Fibroblast of lung (primary cell): ENCODE measurements around the gene PIP5K1C. TPM values are rescaled to one million over a fixed set of nuclear protein-coding genes. Genes with fewer than 3 reads are reported as not detected.
A peak's percentile ranks its signal among the peaks of the same experiment; 100 is the strongest.

Source experiments
- DNase-seq, 2 donors: peaks; one replicate each; pipeline versions ENCODE4 v3.0.0 to v3.0.0-alpha.2; 2010; ENCODE audit warnings: low read depth in 2 of 2
- H2AFZ ChIP-seq: 2 replicates; pipeline ENCODE4 v1.5.1; 2012; ENCODE audit warnings: low read length, control low read depth, inconsistent platforms
- H3K27ac ChIP-seq: 2 replicates; pipeline ENCODE4 v1.5.1; 2011; ENCODE audit warnings: low read length, control low read depth; ENCODE audit not compliant: insufficient read depth
- H3K27me3 ChIP-seq: 2 replicates; pipeline ENCODE4 v1.5.1; 2011; ENCODE audit warnings: mild to moderate bottlenecking, low read length; ENCODE audit not compliant: control insufficient read depth, insufficient read depth
- H3K36me3 ChIP-seq: 2 replicates; pipeline ENCODE4 v1.5.1; 2011; ENCODE audit warnings: low read length; ENCODE audit not compliant: control insufficient read depth, insufficient read depth
- H3K4me1 ChIP-seq: 2 replicates; pipeline ENCODE4 v1.5.1; 2011; ENCODE audit warnings: low read length; ENCODE audit not compliant: control insufficient read depth, insufficient read depth; ENCODE audit errors: extremely low read depth
- H3K4me2 ChIP-seq: 2 replicates; pipeline ENCODE4 v1.5.1; 2011; ENCODE audit warnings: low read length, control low read depth; ENCODE audit not compliant: insufficient read depth; ENCODE audit errors: extremely low read depth
- H3K4me3 ChIP-seq, 4 experiments: fragments of 200-600 bp in 1 of 4; sonication (generic) in 1 of 4; replicated peaks in 1 of 4; 2 replicates each; pipeline ENCODE4 v1.5.1; 2011 to 2016; ENCODE audit warnings: low read length in 4 of 4, low read depth in 3 of 4, mild to moderate bottlenecking in 3 of 4, control low read depth in 2 of 4, inconsistent platforms in 1 of 4, mixed read lengths in 1 of 4; ENCODE audit not compliant: insufficient read depth in 1 of 4; ENCODE audit errors: control extremely low read depth in 1 of 4
- H3K79me2 ChIP-seq: 2 replicates; pipeline ENCODE4 v1.5.1; 2012; ENCODE audit warnings: mild to moderate bottlenecking, low read length, inconsistent platforms; ENCODE audit not compliant: control insufficient read depth, insufficient read depth
- H3K9ac ChIP-seq: 2 replicates; pipeline ENCODE4 v1.5.1; 2011; ENCODE audit warnings: mild to moderate bottlenecking, low read length, control low read depth; ENCODE audit not compliant: insufficient read depth
- H3K9me3 ChIP-seq: 2 replicates; pipeline ENCODE4 v1.5.1; 2012; ENCODE audit warnings: low read depth, low read length; ENCODE audit not compliant: control insufficient read depth, insufficient read depth
- H4K20me1 ChIP-seq: 2 replicates; pipeline ENCODE4 v1.5.1; 2011; ENCODE audit warnings: low read length; ENCODE audit not compliant: control insufficient read depth, insufficient read depth; ENCODE audit errors: extremely low read depth
- CTCF ChIP-seq, 2 donors: IDR thresholded peaks in 1 of 2; conservative IDR thresholded peaks in 1 of 2; 1 replicate in 1 of 2; 2 replicates in 1 of 2; pipeline ENCODE4 v1.5.1; 2011 to 2012; ENCODE audit warnings: low read length in 2 of 2, control low read depth in 1 of 2, inconsistent platforms in 1 of 2, low read depth in 1 of 2, mild to moderate bottlenecking in 1 of 2
- EZH2 ChIP-seq: IDR thresholded peaks from 2 replicates; pipeline ENCODE4 v1.5.1; 2012; ENCODE audit warnings: low read length, control low read depth, mild to moderate bottlenecking; ENCODE audit errors: missing control alignments
- polyA plus RNA-seq, 2 donors: library from polyadenylated mRNA; depleted of rRNA in 1 of 2; stranded (reverse) in 1 of 2; unstranded in 1 of 2; fragments of >200 nt; gene quantifications; 2 replicates each; pipeline ENCODE4 v1.2.1, GENCODE V29; 2011 to 2012; ENCODE audit warnings: missing spikeins in 1 of 2
- total RNA-seq: library from RNA; depleted of rRNA; stranded (reverse); fragments of >200 nt; gene quantifications from 2 replicates; pipeline ENCODE4 v1.2.1, GENCODE V29; 2014

The PIP5K1C gene
- total and polyA plus RNA-seq, 2 donors (not counting 1 experiment from before 2014, with no cell fraction given): 8.7 to 16.7 TPM

- DNase-seq: no peak
- no peaks in the 10 kb centered on the region for H4K20me1 ChIP-seq
- H3K27me3 ChIP-seq: no peaks in the 10 kb centered on the region
- no peaks in the 10 kb centered on the region for H3K4me1 ChIP-seq
- H3K9me3 ChIP-seq: no peaks in the 10 kb centered on the region
- H3K9ac ChIP-seq: no peak overlapping the region
- peaks cover 13% of the 10 kb centered on the region for H3K36me3 ChIP-seq
- H3K4me3 ChIP-seq: no peak overlapping the region
- TF ChIP-seq EZH2 (no peak), CTCF (conservative IDR thresholded peaks at IDR 0.05 in 1 of 2, IDR thresholded peaks at IDR 0.05 in 1 of 2; ENCODE audit: low read depth in 1 of 2, low read length in 2 of 2) (no peak)
- no peak overlapping the region for H3K4me2 ChIP-seq
- H3K27ac ChIP-seq: no peak overlapping the region
- peaks cover under 1% of the 10 kb centered on the region for H3K79me2 ChIP-seq
- H2AFZ ChIP-seq: no peak overlapping the region
Measured at GRCh38 chr19:3618811-3619630, 81.2 kb downstream of the PIP5K1C start.

GRCh38 chr19:3618144-3618810 lies 82.0 kb downstream of the PIP5K1C start:
- no peak overlapping the region for H2AFZ ChIP-seq
- no peaks in the 10 kb centered on the region for H3K9me3 ChIP-seq
- peaks cover 13% of the 10 kb centered on the region for H3K36me3 ChIP-seq
- no peak overlapping the region for H3K27ac ChIP-seq
- no peak for TF ChIP-seq EZH2
- TF ChIP-seq CTCF (conservative IDR thresholded peaks at IDR 0.05 in 1 of 2, IDR thresholded peaks at IDR 0.05 in 1 of 2; ENCODE audit: low read depth in 1 of 2, low read length in 2 of 2): peak; percentile 86 to 87
- no peaks in the 10 kb centered on the region for H3K4me1 ChIP-seq
- peak; percentile 23 to 63 for DNase-seq
- no peak overlapping the region for H3K9ac ChIP-seq
- H3K4me3 ChIP-seq: no peak overlapping the region
- no peaks in the 10 kb centered on the region for H3K79me2 ChIP-seq
- no peaks in the 10 kb centered on the region for H3K27me3 ChIP-seq
- H3K4me2 ChIP-seq: no peak overlapping the region
- H4K20me1 ChIP-seq: no peaks in the 10 kb centered on the region

GRCh38 chr19:3617463-3617862 lies 82.8 kb downstream of the PIP5K1C start:
- no peaks in the 10 kb centered on the region for H3K9me3 ChIP-seq
- no peaks in the 10 kb centered on the region for H3K79me2 ChIP-seq
- no peak overlapping the region for H3K27ac ChIP-seq
- peaks cover 15% of the 10 kb centered on the region for H3K36me3 ChIP-seq
- no peaks in the 10 kb centered on the region for H3K4me1 ChIP-seq
- H4K20me1 ChIP-seq: no peaks in the 10 kb centered on the region
- no peaks in the 10 kb centered on the region for H3K27me3 ChIP-seq
- H3K4me2 ChIP-seq: no peak overlapping the region
- no peak overlapping the region for H2AFZ ChIP-seq
- no peak for DNase-seq
- H3K9ac ChIP-seq: no peak overlapping the region
- H3K4me3 ChIP-seq: no peak overlapping the region
- TF ChIP-seq EZH2 (no peak), CTCF (conservative IDR thresholded peaks at IDR 0.05 in 1 of 2, IDR thresholded peaks at IDR 0.05 in 1 of 2; ENCODE audit: low read depth in 1 of 2, low read length in 2 of 2) (no peak)
